D341Med (cell line): ENCODE measurements around the gene SZRD1.

Source experiments
- DNase-seq: peaks from one replicate; pipeline ENCODE4 v3.0.0; 2012; ENCODE audit warnings: low spot score

SZRD1 gene

GRCh38 chr1:16367968-16368890 lies 1.2 kb downstream of the SZRD1 start:
- DNase-seq, result no peak

GRCh38 chr1:16369821-16370220 lies 2.8 kb downstream of the SZRD1 start:
- no peak for DNase-seq

GRCh38 chr1:16371725-16372124 lies 4.7 kb downstream of the SZRD1 start:
- DNase-seq, result no peak

GRCh38 chr1:16372535-16373285 lies 5.7 kb downstream of the SZRD1 start:
- DNase-seq, result no peak

- DNase-seq, result no peak
Measured at GRCh38 chr1:16374266-16374665, 7.2 kb downstream of the SZRD1 start.

GRCh38 chr1:16375521-16376340 lies 8.7 kb downstream of the SZRD1 start:
- DNase-seq, result no peak

GRCh38 chr1:16376971-16377370 lies 9.9 kb downstream of the SZRD1 start:
- no peak for DNase-seq

- DNase-seq, result no peak
Measured at GRCh38 chr1:16378443-16378842, 11.4 kb downstream of the SZRD1 start.

- DNase-seq, result no peak
Measured at GRCh38 chr1:16380868-16381267, 13.8 kb downstream of the SZRD1 start.

- DNase-seq, result no peak
Measured at GRCh38 chr1:16383888-16384287, 16.8 kb downstream of the SZRD1 start.

- no peak for DNase-seq
Measured at GRCh38 chr1:16385659-16386453, 18.8 kb downstream of the SZRD1 start.

- DNase-seq, result no peak
Measured at GRCh38 chr1:16386454-16387113, 19.5 kb downstream of the SZRD1 start.

GRCh38 chr1:16387201-16388188 lies 20.5 kb downstream of the SZRD1 start:
- no peak for DNase-seq

- DNase-seq, result no peak
Measured at GRCh38 chr1:16391411-16391810, 24.4 kb downstream of the SZRD1 start.

- no peak for DNase-seq
Measured at GRCh38 chr1:16392740-16393569, 25.9 kb downstream of the SZRD1 start.

GRCh38 chr1:16393570-16394521 lies 26.8 kb downstream of the SZRD1 start:
- no peak for DNase-seq

- DNase-seq, result no peak
Measured at GRCh38 chr1:16394977-16395376, 27.9 kb downstream of the SZRD1 start.

GRCh38 chr1:16396591-16396990 lies 29.5 kb downstream of the SZRD1 start:
- no peak for DNase-seq
